Measurements from ENCODE around the gene PLBD1. TPM values are rescaled to one million over a fixed set of nuclear protein-coding genes. Genes with fewer than 3 reads are reported as not detected.

The PLBD1 gene
- polyA plus RNA-seq, 4 donors = 7.8 to 44.9 (median 18.3) TPM

DNA sequence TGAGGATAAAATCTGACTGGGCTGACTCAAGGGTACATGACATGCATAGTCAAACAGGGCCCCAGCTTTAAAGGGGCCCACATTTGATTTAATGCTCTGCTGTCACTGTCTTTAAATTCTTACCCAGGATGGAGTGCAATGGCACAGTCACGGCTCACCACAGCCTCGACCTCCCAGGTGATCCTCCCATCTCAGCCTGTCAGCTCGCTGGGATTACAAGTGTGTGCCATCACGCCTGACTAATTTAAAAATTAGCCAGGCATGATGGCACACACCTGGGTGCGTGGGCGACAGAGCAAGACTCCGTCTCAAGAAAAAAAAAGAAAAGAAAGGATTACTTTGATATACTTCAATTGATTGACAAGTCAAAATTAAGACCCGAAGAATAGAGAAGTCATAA lies 9.2 kb upstream of the PLBD1 start:
- no peaks in the 10 kb centered on the region for H3K4me1 ChIP-seq (ENCODE audit: control insufficient read depth in 3 of 3, insufficient read depth in 2 of 3, low read depth in 1 of 3, low read length in 2 of 3)
- no peak for FAIRE-seq
- WGBS, 3 donors = 69 to 80% (median 74%) methylated on average over 8 of the region's 8 CpGs

DNA sequence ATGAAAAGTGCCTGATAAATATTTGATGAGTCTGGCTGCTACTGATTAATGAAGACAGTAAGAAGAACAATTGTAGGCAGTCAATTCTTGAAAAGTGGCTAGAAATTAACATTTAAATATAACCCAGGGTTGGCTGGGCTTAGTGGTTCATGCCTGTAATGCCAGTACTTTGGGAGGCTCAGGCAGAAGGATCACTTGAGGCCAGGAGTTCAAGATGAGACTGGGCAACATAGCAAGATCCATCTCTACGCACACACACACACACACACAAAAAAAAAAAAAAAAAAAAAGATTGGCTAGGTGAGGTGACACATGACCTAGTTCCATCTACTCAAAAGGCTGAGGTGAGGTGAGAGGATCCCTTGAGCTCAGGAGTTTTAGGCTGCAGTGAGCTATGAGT lies 7.9 kb upstream of the PLBD1 start:
- Histone ChIP-seq H3K27me3 (ENCODE audit: control insufficient read depth in 3 of 3, insufficient read depth in 3 of 3, low read length in 3 of 3) (no peaks in the 10 kb centered on the region), H3K36me3 (ENCODE audit: control insufficient read depth in 3 of 3, insufficient read depth in 2 of 3, low read depth in 1 of 3, low read length in 3 of 3) (no peaks in the 10 kb centered on the region), H3K4me1 (ENCODE audit: control insufficient read depth in 3 of 3, insufficient read depth in 2 of 3, low read depth in 1 of 3, low read length in 2 of 3) (no peaks in the 10 kb centered on the region), H3K27ac (ENCODE audit: low read depth in 1 of 3, low read length in 2 of 3) (no peak overlapping the region), H3K4me3 (ENCODE audit: low read depth in 1 of 3, low read length in 3 of 3) (no peak overlapping the region), H3K9me3 (ENCODE audit: control insufficient read depth in 2 of 2, insufficient read depth in 1 of 2, low read depth in 1 of 2, low read length in 1 of 2) (no peaks in the 10 kb centered on the region)
- WGBS, 3 donors = 100% methylated on average over 1 of the region's 1 CpG
- no peak for FAIRE-seq
- DNase-seq = no peak

More for the DNA sequence above, 9.2 kb upstream of the PLBD1 start:
- H3K27me3 ChIP-seq (ENCODE audit: control insufficient read depth in 3 of 3, insufficient read depth in 3 of 3, low read length in 3 of 3) = no peaks in the 10 kb centered on the region
- H3K9me3 ChIP-seq (ENCODE audit: control insufficient read depth in 2 of 2, insufficient read depth in 1 of 2, low read depth in 1 of 2, low read length in 1 of 2) = no peaks in the 10 kb centered on the region
- no peak for DNase-seq
- H3K4me3 ChIP-seq (ENCODE audit: low read depth in 1 of 3, low read length in 3 of 3) = no peak overlapping the region
- H3K27ac ChIP-seq (ENCODE audit: low read depth in 1 of 3, low read length in 2 of 3) = no peak overlapping the region
- H3K36me3 ChIP-seq (ENCODE audit: control insufficient read depth in 3 of 3, insufficient read depth in 2 of 3, low read depth in 1 of 3, low read length in 3 of 3) = no peaks in the 10 kb centered on the region

DNA sequence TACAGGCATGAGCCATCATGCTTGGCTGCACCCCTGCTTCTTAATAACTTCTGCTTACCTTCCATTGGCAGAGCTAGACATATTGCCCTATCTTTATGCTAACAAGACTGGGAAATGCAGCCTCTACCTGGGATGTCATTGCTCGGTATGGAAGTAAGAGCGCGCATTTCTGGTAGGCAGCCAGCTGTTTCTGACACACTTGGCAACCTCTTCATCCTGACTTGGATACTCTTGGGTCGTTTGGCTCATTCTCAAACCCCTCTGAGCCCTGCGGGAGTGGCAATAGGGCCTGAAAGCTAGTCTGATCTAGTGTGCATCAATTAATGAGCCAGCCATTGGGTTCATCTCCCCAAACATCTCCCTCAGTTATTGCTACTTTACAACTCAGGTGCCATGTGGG lies 5.4 kb upstream of the PLBD1 start:
- Histone ChIP-seq H3K4me1 (ENCODE audit: control insufficient read depth in 3 of 3, insufficient read depth in 2 of 3, low read depth in 1 of 3, low read length in 2 of 3) (no peaks in the 10 kb centered on the region), H3K4me3 (ENCODE audit: low read depth in 1 of 3, low read length in 3 of 3) (no peak overlapping the region), H3K36me3 (ENCODE audit: control insufficient read depth in 3 of 3, insufficient read depth in 2 of 3, low read depth in 1 of 3, low read length in 3 of 3) (no peaks in the 10 kb centered on the region), H3K27ac (ENCODE audit: low read depth in 1 of 3, low read length in 2 of 3) (no peak overlapping the region), H3K27me3 (ENCODE audit: control insufficient read depth in 3 of 3, insufficient read depth in 3 of 3, low read length in 3 of 3) (no peaks in the 10 kb centered on the region), H3K9me3 (ENCODE audit: control insufficient read depth in 2 of 2, insufficient read depth in 1 of 2, low read depth in 1 of 2, low read length in 1 of 2) (no peaks in the 10 kb centered on the region)
- DNase-seq = no peak
- 86 to 90% (median 89%) methylated on average over 5 of the region's 5 CpGs for WGBS, 3 donors
- no peak for FAIRE-seq

DNA sequence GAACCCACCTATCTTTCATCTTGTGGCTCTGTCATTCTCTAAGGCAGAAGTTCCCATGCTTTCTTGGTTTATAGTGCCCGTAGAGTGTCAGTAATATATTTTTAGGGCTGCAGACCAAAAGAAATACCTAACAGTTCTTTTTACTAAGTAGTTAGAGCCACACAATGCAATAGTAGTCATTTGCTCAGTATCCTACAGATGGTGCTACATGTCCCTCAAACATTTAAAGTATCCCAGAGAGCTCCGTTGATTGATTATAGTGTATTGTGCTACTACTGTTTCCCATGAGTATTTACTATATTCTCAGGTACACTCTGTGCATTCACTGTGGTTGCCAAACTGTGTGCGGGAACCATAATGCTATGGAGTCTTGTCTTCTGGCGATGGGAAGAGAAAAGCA lies 4.7 kb upstream of the PLBD1 start:
- Histone ChIP-seq H3K4me3 (ENCODE audit: low read depth in 1 of 3, low read length in 3 of 3) (no peak overlapping the region), H3K9me3 (ENCODE audit: control insufficient read depth in 2 of 2, insufficient read depth in 1 of 2, low read depth in 1 of 2, low read length in 1 of 2) (no peaks in the 10 kb centered on the region), H3K36me3 (ENCODE audit: control insufficient read depth in 3 of 3, insufficient read depth in 2 of 3, low read depth in 1 of 3, low read length in 3 of 3) (no peaks in the 10 kb centered on the region), H3K4me1 (ENCODE audit: control insufficient read depth in 3 of 3, insufficient read depth in 2 of 3, low read depth in 1 of 3, low read length in 2 of 3) (no peaks in the 10 kb centered on the region), H3K27me3 (ENCODE audit: control insufficient read depth in 3 of 3, insufficient read depth in 3 of 3, low read length in 3 of 3) (no peaks in the 10 kb centered on the region), H3K27ac (ENCODE audit: low read depth in 1 of 3, low read length in 2 of 3) (no peak overlapping the region)
- 86 to 92% (median 90%) methylated on average over 4 of the region's 4 CpGs for WGBS, 3 donors
- DNase-seq (no peak), FAIRE-seq (no peak)

DNA sequence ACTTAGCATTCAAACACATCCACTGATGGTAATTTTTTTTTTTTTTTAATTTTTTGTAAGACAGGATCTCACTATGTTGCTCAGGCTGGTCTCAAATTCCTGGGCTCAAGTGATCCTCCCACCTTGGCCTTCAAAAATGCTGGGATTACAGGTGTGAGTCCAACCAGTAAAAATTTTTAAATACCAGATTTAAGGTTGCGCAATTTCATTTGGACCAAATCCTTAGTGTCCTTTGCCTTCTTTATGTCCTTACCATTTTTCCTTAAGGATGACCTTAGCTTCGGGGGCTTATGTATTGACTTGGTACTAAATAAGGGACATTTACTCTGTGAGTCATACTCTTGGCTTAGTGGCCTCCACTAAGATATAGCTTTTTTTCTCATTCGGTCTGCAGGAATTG lies 4.1 kb upstream of the PLBD1 start:
- H3K4me1 ChIP-seq (ENCODE audit: control insufficient read depth in 3 of 3, insufficient read depth in 2 of 3, low read depth in 1 of 3, low read length in 2 of 3) = no peaks in the 10 kb centered on the region
- no peak overlapping the region for H3K4me3 ChIP-seq (ENCODE audit: low read depth in 1 of 3, low read length in 3 of 3)
- H3K36me3 ChIP-seq (ENCODE audit: control insufficient read depth in 3 of 3, insufficient read depth in 2 of 3, low read depth in 1 of 3, low read length in 3 of 3) = no peaks in the 10 kb centered on the region
- no peak overlapping the region for H3K27ac ChIP-seq (ENCODE audit: low read depth in 1 of 3, low read length in 2 of 3)
- no peaks in the 10 kb centered on the region for H3K27me3 ChIP-seq (ENCODE audit: control insufficient read depth in 3 of 3, insufficient read depth in 3 of 3, low read length in 3 of 3)
- 88 to 94% (median 89%) methylated on average over 3 of the region's 3 CpGs for WGBS, 3 donors
- no peaks in the 10 kb centered on the region for H3K9me3 ChIP-seq (ENCODE audit: control insufficient read depth in 2 of 2, insufficient read depth in 1 of 2, low read depth in 1 of 2, low read length in 1 of 2)
- no peak for DNase-seq
- no peak for FAIRE-seq

DNA sequence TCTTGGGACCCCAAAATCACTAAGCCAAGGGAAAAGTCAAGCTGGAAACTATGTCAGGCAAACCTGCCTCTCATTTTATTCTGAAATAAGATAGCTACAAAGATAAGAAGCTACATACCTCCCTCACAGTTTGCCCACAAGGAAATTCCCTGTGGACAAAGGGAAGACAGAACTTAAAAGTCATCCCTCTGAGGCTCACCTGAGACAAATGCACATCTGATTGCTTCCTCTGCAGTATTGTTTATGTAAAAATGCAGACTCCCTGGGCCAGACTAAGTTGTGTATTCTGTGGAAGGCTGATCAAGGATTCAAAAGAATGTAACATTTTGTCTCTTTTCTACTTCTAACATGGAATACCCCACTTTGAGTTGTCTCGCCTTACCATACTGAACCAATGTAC lies 2.5 kb upstream of the PLBD1 start:
- Histone ChIP-seq H3K4me3 (ENCODE audit: low read depth in 1 of 3, low read length in 3 of 3) (no peak overlapping the region), H3K36me3 (ENCODE audit: control insufficient read depth in 3 of 3, insufficient read depth in 2 of 3, low read depth in 1 of 3, low read length in 3 of 3) (no peaks in the 10 kb centered on the region), H3K9me3 (ENCODE audit: control insufficient read depth in 2 of 2, insufficient read depth in 1 of 2, low read depth in 1 of 2, low read length in 1 of 2) (no peaks in the 10 kb centered on the region), H3K4me1 (ENCODE audit: control insufficient read depth in 3 of 3, insufficient read depth in 2 of 3, low read depth in 1 of 3, low read length in 2 of 3) (peaks cover 0 to 2% (median 0%) of the 10 kb centered on the region in 3 donors), H3K27me3 (ENCODE audit: control insufficient read depth in 3 of 3, insufficient read depth in 3 of 3, low read length in 3 of 3) (no peaks in the 10 kb centered on the region), H3K27ac (ENCODE audit: low read depth in 1 of 3, low read length in 2 of 3) (no peak overlapping the region)
- no peak for DNase-seq
- 92 to 96% (median 96%) methylated on average over 1 of the region's 1 CpG for WGBS, 3 donors
- FAIRE-seq = no peak

DNA sequence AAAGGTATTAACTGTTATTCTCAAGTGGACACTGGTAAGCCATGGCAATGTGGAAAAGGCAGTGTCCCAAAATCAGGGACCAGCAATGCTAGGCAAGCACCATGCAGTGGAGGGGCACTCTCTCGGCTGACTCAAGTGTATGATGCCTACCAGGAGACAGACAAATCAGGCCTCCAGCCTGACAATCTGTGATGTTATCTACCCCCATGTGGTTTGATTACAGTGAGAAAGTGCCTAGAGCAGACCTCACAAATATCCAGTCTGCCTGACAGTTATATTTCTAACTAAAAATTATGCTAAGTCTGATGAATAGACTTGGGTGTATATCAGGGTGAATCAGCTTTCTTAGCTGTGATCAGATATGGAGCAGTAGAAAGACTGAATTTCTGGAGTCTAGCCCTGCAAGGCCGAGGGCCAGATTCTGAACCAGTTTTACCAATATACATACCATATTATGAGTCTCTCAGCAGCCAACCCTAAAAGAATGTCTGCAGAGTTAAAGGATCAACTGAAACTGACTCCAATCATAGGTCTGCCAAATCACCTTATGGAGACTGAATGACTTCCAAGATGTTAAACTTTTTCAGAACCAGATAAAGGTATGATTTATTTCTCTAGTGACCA lies 3.2 kb downstream of the PLBD1 start:
- no peak for DNase-seq
- no peak overlapping the region for H3K4me3 ChIP-seq (ENCODE audit: low read depth in 1 of 3, low read length in 3 of 3)
- H3K27ac ChIP-seq (ENCODE audit: low read depth in 1 of 3, low read length in 2 of 3) = no peak overlapping the region
- 61 to 75% (median 69%) methylated on average over 2 of the region's 2 CpGs for WGBS, 3 donors
- H3K9me3 ChIP-seq (ENCODE audit: control insufficient read depth in 2 of 2, insufficient read depth in 1 of 2, low read depth in 1 of 2, low read length in 1 of 2) = no peaks in the 10 kb centered on the region
- H3K36me3 ChIP-seq (ENCODE audit: control insufficient read depth in 3 of 3, insufficient read depth in 2 of 3, low read depth in 1 of 3, low read length in 3 of 3) = peaks cover 0 to 5% (median 0%) of the 10 kb centered on the region in 3 donors
- peaks cover 3 to 8% (median 7%) of the 10 kb centered on the region in 3 donors for H3K4me1 ChIP-seq (ENCODE audit: control insufficient read depth in 3 of 3, insufficient read depth in 2 of 3, low read depth in 1 of 3, low read length in 2 of 3)
- FAIRE-seq = no peak
- no peaks in the 10 kb centered on the region for H3K27me3 ChIP-seq (ENCODE audit: control insufficient read depth in 3 of 3, insufficient read depth in 3 of 3, low read length in 3 of 3)

DNA sequence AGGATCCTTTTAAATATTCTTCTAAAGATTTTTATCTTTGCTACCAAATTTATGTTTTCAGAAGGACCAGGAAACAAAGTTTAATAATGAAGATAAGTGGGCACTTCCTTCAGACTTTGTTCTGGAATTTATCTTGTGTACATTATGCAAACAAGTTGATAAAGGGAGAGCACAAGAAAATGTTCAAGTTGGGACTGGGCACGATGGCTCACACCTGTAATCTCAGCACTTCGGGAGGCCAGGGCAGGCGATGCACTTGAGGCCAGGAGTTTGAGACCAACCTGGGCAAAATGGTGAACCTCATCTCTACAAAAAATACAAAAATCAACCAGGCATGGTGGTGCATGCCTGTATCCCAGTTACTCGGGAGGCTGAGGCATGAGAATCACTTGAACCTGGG lies 4.6 kb downstream of the PLBD1 start:
- 23 to 53% (median 43%) methylated on average over 4 of the region's 4 CpGs for WGBS, 3 donors
- Histone ChIP-seq H3K9me3 (ENCODE audit: control insufficient read depth in 2 of 2, insufficient read depth in 1 of 2, low read depth in 1 of 2, low read length in 1 of 2) (no peaks in the 10 kb centered on the region), H3K4me3 (ENCODE audit: low read depth in 1 of 3, low read length in 3 of 3) (no peak overlapping the region), H3K36me3 (ENCODE audit: control insufficient read depth in 3 of 3, insufficient read depth in 2 of 3, low read depth in 1 of 3, low read length in 3 of 3) (peaks cover 0 to 5% (median 0%) of the 10 kb centered on the region in 3 donors), H3K4me1 (ENCODE audit: control insufficient read depth in 3 of 3, insufficient read depth in 2 of 3, low read depth in 1 of 3, low read length in 2 of 3) (peaks cover 3 to 12% (median 11%) of the 10 kb centered on the region in 3 donors), H3K27me3 (ENCODE audit: control insufficient read depth in 3 of 3, insufficient read depth in 3 of 3, low read length in 3 of 3) (no peaks in the 10 kb centered on the region), H3K27ac (ENCODE audit: low read depth in 1 of 3, low read length in 2 of 3) (peak overlapping the region in 2 of 3 donors; percentile 32 to 46)
- FAIRE-seq (no peak), DNase-seq (peak; percentile 60 to 86)

DNA sequence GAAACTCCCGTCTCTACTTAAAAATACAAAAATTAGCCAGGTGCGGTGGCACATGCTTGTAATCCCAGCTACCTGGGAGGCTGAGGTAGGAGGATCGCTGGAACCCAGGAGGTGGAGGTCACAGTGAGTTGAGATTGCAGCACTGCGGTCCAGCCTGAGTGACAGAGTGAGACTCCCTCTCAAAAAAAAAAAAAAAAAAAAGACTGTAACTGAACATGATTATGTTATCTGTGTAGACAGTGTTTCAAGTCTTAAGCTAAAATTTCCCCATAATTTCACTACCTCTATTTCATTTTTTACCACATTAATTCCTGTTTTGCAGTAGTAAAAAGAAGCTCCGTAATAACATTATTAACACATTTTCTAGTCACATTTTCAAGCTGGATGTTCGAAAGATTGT lies 5.4 kb downstream of the PLBD1 start:
- H3K27me3 ChIP-seq (ENCODE audit: control insufficient read depth in 3 of 3, insufficient read depth in 3 of 3, low read length in 3 of 3) = no peaks in the 10 kb centered on the region
- H3K4me1 ChIP-seq (ENCODE audit: control insufficient read depth in 3 of 3, insufficient read depth in 2 of 3, low read depth in 1 of 3, low read length in 2 of 3) = peaks cover 3 to 12% (median 11%) of the 10 kb centered on the region in 3 donors
- H3K9me3 ChIP-seq (ENCODE audit: control insufficient read depth in 2 of 2, insufficient read depth in 1 of 2, low read depth in 1 of 2, low read length in 1 of 2) = no peaks in the 10 kb centered on the region
- H3K4me3 ChIP-seq (ENCODE audit: low read depth in 1 of 3, low read length in 3 of 3) = no peak overlapping the region
- H3K27ac ChIP-seq (ENCODE audit: low read depth in 1 of 3, low read length in 2 of 3) = peak overlapping the region; percentile 17 to 87 (median 50)
- 74 to 90% (median 83%) methylated on average over 6 of the region's 6 CpGs for WGBS, 3 donors
- peaks cover 0 to 5% (median 0%) of the 10 kb centered on the region in 3 donors for H3K36me3 ChIP-seq (ENCODE audit: control insufficient read depth in 3 of 3, insufficient read depth in 2 of 3, low read depth in 1 of 3, low read length in 3 of 3)
- DNase-seq (no peak), FAIRE-seq (no peak)

All from small intestine (tissue), 7 donors.